ENCODE data around the gene GPR35.
"Not testable (repeated sequence)": the region's sequence is repeated elsewhere in the genome, so short reads cannot be mapped to it uniquely, and the experiment has no call there.

Gene GPR35

DNA sequence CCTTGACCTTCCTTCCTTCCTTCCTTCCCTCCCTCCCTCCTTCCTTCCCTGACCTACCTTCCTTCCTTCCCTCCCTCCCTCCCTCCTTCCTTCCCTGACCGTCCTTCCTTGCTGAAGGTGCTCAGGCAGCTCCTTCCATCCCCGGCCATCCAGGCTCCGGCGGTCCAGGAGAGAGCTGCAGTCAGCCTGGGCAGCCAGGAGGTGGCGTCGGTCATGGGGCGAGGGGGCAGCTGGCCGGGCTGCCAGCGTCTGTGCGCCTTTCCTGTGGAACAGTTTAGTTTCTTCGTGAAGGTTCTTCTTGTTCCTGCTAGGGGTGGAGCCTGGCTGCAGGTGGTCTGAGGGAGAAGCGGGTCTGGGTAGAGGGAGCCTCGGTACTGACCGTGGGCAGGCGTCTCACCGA is 15.7 kb downstream of the GPR35 start:
- DNase-seq, result no peak

DNA sequence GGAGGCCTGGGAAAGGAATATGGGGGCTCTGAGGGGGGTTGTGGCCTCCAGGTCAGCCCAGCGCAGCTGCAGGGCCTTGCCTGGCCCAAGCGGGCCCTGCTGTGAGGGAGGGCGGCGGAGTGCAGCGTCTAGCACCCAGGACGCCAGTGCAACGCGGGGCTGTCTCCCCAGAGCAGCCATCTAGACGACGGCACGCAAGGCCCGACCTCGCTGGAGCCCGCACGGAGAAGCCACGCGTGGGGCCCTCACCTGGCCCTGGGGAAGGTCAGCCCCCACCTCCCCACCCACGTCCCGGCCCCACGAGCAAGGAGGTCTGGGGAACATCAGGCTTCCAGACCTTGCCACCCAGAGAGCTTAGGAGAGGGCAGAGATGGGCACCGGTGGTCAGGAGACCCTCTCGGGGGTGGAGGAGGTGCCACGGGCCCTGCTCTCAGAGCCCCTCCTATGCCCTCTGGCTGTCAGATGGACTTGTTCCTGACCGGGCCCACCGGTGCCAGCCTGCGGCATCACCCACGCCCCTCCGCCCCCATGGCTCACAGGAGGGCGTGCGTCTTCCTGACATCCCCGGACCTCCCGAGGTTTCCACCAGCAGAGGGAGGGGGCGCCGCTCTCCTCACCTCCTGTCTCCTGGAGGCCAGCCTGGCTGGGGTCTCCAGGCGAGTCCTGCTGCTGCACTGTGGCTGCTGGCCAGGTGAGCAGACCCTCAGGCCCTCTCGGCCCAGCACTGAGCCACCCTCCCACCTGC is 17.0 kb downstream of the GPR35 start:
- DNase-seq, result no peak

DNA sequence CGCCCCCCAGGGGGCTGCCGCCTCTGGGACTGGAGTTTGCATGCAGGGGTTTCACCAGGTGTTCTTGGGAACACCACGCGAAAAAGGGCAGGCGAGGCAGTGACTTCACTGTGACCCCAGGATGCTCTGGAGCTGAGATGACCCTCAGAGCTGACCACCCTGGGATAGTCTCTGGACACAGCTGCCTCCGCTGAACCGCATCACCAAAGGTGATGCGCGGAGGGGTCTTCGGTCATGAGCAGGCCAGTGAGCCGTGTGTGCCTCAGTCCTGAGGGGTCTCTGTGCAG is 17.5 kb downstream of the GPR35 start:
- no peak for DNase-seq

DNA sequence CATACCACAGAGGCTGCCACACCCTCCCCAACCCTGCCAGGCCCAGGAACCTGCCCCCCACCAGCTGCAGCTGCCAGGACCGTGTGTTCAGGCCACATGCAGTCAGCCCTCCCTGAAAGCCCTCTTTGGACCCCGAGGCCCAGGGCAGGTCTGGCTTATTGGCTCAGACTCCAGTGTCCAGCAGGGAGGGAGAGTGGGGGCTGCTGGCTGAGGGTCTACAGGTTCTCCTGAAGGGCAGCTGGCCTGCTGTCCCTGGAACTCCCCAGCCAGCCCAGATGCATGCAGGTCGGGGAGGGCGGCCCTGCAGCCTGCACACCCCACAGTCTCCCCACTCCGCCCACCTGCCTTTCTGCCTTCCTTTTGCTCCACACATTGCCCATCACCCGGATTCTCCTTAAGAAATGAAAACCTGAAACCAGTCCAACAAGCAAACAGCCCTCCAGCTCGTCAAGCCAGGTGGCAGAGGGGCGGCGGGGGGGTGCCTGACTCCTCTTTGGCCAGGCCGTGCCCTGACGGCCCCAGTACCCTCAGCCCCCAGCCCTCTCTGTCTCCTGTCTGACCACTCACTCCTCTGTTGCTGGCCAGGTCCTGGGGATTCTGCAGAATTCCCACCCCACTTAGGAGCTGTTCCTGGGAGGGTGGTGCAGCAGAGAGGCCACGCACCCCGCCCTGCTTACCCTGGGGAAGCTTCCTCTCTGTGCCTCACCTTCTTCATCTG is 18.0 kb downstream of the GPR35 start:
- no peak for DNase-seq

GRCh38 chr2:240643811-240644150 is 18.5 kb downstream of the GPR35 start:
- DNase-seq, result no peak

- DNase-seq, result no peak
These were observed 18.9 kb downstream of the GPR35 start for GRCh38 chr2:240644171-240644651.

DNA sequence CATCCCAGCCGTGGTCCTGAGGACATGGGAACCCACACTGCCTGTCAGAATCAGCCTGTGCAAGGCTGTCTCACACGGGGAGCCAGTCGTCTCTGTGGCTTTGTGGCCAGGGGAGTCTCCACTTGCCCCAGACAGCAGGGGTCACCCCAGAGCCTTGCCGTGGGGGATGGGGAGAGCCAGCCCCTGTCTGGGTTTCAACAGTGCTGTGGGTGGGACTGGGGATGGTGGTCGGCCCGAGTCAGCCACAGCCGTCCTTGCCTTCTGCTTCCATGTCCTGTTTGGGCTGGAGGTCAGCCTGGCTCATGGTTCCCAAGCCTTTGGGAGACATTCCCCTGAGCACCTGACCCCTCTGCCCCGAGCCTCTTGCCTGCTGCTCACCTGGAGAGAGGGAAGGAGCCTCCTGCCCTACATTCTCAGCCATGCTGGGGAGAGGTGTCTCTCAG is 19.6 kb downstream of the GPR35 start:
- no peak for DNase-seq

DNA sequence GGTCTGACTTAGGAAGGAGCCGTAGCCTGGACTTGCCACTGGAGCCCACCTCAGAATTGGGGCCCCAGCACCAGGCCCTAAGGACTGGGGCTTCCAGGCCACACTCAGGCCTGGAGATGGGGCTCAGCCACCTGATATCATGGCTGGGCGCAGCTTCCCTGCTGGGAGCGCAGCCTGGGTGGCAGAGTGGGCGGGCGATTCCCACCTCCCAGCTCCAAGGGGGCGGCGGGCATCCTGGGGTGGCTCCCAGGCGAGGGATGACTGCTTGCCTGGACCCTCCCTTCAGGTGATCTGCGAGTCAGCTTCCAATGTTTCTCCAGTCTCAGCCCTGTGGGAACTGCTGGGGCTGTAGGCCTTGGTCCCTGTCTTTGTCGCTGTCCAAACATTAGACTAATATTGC is 20.1 kb downstream of the GPR35 start:
- no peak for DNase-seq

DNA sequence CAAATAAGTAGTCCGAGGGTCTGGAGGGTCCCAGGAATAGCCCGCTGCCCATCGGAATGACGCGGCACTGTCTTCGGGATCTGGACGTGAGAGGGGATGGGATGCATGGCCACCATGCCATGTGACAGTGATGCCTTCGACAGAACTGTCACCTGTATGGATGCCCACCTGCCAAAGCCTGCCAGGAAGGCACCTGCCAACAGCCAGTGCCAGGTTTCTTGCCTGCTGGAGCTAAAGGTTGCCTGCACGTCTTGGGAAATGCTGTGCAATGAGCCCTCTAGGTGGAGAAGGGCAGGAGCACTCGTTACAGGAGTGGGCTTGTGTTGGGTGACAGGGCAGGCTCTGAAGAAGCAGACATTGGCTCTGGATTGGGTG is 20.5 kb downstream of the GPR35 start:
- no peak for DNase-seq

DNA sequence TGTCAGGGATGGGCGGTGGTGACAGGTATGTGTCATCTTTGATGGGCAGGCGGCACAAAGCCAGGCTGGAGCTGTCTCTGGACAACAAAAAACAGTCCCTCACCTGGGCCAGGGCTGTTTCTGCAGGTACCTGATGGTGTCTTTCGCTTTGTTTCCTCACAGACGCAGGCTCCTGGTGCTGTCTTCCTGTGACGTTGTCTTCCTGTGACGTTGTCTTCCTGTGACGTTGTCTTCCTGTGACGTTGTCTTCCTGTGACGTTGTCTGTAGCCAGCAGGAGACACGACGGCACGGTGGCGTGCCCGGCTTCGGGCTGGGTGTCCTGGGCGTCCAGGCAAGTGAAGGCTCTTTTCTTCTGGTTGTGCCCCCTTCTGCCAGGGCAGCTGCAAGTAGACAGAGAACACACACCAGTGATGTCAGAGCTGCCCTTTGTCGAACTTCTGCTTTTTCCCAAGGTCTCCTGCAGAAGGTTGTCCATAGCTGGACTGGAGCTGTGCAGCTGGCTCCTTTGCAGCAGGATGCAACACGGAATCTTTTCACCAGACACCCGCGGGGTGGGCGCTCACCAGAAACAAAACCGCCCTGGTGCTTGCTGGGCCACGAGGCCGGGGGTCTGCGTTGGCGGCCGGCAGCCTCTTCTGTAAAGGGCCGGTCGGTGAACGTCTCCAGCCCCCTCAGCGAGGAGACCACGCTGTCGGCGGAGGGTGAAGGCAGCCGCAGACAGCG is 21.1 kb downstream of the GPR35 start:
- DNase-seq, result peak; percentile 16

GRCh38 chr2:240646900-240647502 is 21.7 kb downstream of the GPR35 start:
- no peak for DNase-seq

- DNase-seq, result no peak
These were observed 22.3 kb downstream of the GPR35 start for GRCh38 chr2:240647503-240648154.

- DNase-seq, result no peak
These were observed 22.9 kb downstream of the GPR35 start for GRCh38 chr2:240648155-240648649.

DNA sequence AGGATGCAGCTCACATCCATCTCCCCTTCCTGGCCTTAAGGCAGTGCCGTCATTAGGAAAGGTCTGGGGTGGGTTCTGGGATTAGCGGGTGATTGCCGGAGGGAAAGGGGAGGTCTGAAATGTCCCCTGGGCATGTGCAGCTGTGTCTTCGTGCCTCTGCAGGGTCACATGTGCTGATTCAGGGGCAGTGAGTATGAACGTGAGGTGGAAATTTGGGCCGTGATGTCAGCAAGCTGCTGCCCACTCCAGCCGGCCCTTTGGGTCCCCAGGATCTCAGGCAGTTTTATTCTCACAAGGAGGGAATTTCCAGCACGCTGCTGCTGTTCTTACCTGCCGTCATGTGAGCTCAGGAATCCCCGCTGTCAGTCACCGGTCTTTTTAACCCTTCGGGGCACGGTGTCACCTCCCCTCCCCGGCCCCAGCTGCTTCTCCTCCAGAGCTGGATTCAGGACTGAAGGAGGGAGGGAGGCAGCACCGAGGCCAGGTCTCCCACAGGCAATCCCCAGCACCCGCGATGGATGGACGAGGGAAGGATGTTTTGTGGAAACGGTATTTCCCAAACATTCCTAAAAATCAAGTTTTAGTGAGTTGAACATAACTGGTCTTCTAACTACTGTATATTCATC is 23.5 kb downstream of the GPR35 start:
- no peak for DNase-seq

DNA sequence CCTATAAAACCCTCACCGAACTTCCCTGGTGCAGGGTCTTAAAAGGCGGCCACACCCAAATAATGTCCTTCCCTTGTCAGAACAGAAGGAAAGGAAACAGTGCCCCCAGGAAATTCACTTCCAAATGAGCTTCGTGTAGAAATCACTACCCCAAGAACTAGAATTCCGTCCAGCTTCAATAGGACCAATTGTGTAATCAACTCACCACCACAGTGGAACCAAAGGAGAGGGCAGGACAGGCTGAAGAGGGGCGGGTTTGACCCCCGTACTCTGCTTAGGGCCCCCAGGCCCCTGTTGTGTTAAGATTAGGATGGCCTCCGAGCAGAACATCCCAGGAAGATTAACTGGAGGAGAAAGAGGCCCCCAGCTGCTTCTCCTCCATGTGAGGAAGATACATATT is 24.1 kb downstream of the GPR35 start:
- no peak for DNase-seq

DNA sequence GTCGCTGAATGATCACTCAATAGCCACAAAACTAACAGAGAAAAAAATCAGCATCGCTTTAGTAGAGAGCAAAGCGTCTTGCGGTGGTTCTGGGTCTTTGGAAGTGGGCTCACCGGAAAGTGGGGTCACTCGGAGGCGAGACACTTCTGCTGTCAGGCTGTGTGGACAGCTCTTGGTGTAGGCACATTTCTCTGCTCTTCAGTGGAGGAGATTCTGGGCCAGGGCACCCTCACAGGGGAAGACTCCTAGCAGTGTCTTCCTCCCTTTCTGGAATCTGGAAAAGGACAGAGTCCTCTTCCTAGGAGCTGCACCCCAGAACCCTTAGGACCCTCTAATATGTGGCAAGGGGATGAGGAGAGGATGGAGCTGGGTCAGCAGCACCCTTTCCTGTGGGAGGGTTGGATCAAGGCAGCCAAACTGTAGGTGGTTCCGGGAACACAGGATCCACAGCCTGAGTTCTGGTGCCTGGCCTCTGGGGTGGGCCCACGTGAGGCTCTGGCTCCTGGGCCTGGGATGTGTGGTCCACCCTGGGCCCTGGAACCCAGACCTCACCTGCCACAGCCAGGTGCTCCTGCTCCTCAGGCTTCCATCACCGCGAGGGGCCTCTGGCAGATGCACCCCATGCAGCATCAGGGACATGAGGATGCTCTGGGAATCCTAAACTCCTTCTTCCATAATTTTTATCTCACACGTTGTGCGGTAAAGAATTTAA is 25.1 kb downstream of the GPR35 start:
- DNase-seq, result no peak

DNA sequence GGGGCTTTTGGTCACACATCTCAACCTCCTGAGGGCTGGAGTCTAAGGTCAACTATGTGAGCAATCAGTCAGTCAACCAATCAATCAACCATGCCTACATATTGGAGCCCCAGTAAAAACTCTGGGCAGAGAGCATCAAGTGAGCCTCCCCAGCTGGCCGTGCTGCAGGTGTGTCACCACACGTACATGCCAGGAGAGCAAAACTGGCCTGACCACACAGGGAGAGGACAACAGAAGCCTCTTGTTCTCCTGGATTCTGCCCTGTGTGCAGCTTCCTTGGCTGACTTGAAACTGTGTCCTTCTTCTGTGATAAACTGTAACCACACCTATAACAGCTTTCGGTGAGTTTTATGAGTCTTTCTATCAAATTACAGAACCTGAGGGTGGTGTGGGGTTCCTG is 25.9 kb downstream of the GPR35 start:
- no peak for DNase-seq

DNA sequence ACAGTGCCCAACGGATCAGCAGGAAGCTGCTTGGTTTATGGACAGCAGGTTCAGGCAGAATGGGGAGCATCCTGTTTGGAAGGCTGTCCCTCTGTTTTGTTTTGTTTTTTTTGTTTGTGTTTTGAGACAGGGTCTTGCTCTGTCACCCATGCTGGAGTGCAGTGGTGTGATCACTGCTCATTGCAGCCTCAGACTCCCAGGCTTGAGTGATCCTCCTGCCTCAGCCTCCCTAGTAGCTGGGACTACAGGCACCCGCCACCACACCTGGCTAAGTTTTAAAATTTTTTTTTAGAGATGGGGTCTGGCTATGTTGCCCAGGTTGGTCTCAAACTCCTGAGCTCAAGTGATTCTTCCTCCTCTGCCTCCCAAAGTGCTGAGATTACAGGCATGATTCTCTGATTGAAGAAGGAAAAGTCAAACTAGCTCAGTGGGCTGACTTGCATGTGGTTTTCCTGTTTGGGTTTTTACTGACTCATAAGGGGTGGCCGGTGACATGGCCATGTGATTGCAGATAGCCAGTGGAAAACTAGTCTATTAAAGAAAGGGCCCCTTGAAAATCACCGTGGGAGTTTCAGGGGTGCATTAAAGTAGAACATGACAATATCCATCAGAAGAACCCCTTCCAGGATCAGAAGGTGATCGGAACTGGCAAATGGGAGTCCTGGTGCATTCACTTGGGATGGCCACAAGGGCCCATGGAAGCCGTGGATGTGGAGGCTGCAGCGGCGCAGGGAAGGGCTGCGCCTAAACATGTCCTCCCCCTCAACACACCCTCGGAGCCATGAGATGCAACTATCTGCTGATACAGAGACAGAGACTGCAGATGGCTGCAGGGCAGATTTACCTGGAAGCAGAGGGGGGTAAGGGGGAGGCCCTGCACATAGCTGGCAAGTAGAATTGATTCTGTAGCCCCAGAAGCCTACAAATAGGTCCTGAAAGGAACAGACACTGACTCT is 30.9 kb downstream of the GPR35 start:
- DNase-seq, result no peak

DNA sequence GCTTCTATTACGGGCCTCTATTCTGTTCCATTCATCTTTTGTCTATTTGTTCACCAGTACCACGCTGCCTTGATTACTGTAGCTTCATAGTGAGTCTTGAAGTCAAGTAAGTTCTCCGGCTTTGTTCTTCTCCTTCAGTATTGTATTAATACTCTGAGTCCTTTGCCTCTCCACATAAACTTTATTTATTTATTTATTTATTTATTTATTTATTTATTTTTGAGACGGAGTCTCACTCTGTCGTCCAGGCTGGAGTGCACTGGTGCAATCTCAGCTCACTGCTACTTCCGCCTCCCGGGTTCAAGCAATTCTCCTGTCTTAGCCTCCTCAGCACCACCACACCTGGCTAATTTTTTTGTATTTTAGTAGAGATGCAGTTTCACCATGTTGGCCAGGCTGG is 34.6 kb downstream of the GPR35 start:
- DNase-seq, result not testable (repeated sequence)

- DNase-seq, result no peak
These were observed 37.4 kb downstream of the GPR35 start for GRCh38 chr2:240662681-240663080.

Measured in T-helper 9 cell (primary cell).